IPS-20b (cell line): Measurements from ENCODE around the gene RNF180.
"Not testable (repeated sequence)": the region's sequence is repeated elsewhere in the genome, so short reads cannot be mapped to it uniquely, and the experiment has no call there.

ENCODE experiments used
- H3K27ac ChIP-seq: one replicate; pipeline ENCODE4 v1.5.1; 2013; ENCODE audit warnings: low read length
- H3K27me3 ChIP-seq: 2 replicates; pipeline ENCODE4 v1.6.1; 2013; ENCODE audit warnings: mild to moderate bottlenecking, low read length, inconsistent platforms; ENCODE audit not compliant: insufficient read depth
- H3K36me3 ChIP-seq: 2 replicates; pipeline ENCODE4 v1.6.1; 2013; ENCODE audit warnings: low read depth, mild to moderate bottlenecking, inconsistent platforms, low read length, moderate library complexity; ENCODE audit not compliant: insufficient read depth
- H3K4me1 ChIP-seq: 2 replicates; pipeline ENCODE4 v1.6.1; 2013; ENCODE audit warnings: mild to moderate bottlenecking, control low read depth, inconsistent platforms, low read length, moderate library complexity; ENCODE audit not compliant: insufficient read depth
- H3K4me3 ChIP-seq: 2 replicates; pipeline ENCODE4 v1.5.1; 2013; ENCODE audit warnings: mild to moderate bottlenecking, low read length, inconsistent platforms
- H3K9ac ChIP-seq: 2 replicates; pipeline ENCODE4 v1.6.1; 2013; ENCODE audit warnings: low read depth, mild to moderate bottlenecking, inconsistent platforms, low read length, moderate library complexity
- H3K9me3 ChIP-seq: 2 replicates; pipeline ENCODE4 v1.6.1; 2013; ENCODE audit warnings: mild to moderate bottlenecking, low read depth, low read length, inconsistent platforms; ENCODE audit not compliant: insufficient read depth

Gene RNF180

DNA sequence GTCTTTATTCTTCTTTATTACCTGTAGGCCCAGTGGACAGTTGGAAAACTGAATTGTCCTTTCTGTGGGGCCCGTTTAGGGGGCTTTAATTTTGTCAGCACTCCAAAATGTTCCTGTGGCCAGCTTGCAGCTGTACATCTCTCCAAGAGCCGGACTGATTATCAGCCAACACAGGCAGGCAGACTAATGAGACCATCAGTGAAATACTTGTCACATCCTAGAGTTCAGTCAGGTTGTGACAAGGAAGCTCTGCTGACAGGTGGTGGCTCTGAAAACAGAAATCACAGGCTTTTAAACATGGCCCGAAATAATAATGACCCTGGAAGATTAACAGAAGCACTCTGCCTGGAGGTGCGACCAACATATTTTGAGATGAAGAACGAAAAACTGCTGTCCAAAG is 47.9 kb downstream of the RNF180 start:
- no peak overlapping the region for H3K27ac ChIP-seq
- H3K36me3 ChIP-seq = no peaks in the 10 kb centered on the region
- H3K4me3 ChIP-seq = no peak overlapping the region
- peaks cover 5% of the 10 kb centered on the region; the same call in 1 of the 2 replicates for H3K4me1 ChIP-seq
- no peak overlapping the region for H3K9ac ChIP-seq
- H3K27me3 ChIP-seq = no peaks in the 10 kb centered on the region
- H3K9me3 ChIP-seq = no peaks in the 10 kb centered on the region

DNA sequence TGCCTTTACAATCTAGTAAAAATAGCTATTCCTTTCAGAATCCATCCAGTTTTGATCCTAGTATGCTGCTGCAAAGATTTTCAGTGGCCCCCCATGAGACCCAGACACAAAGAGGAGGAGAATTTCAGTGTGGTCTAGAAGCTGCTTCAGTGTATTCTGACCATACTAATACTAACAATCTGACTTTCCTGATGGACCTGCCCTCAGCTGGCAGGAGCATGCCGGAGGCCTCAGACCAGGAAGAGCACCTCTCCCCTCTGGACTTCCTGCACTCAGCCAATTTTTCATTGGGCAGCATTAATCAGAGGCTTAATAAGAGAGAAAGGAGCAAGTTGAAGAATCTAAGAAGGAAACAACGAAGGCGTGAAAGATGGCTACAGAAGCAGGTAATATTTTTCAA is 48.5 kb downstream of the RNF180 start:
- no peaks in the 10 kb centered on the region for H3K27me3 ChIP-seq
- peaks cover 5% of the 10 kb centered on the region; the same call in 1 of the 2 replicates for H3K4me1 ChIP-seq
- no peaks in the 10 kb centered on the region for H3K36me3 ChIP-seq
- H3K27ac ChIP-seq = no peak overlapping the region
- H3K9me3 ChIP-seq = no peaks in the 10 kb centered on the region
- no peak overlapping the region for H3K4me3 ChIP-seq
- H3K9ac ChIP-seq = no peak overlapping the region

GRCh38 chr5:64221911-64222310 is 56.3 kb downstream of the RNF180 start:
- H3K27me3 ChIP-seq = no peaks in the 10 kb centered on the region
- H3K27ac ChIP-seq = no peak overlapping the region
- no peaks in the 10 kb centered on the region for H3K4me1 ChIP-seq
- peaks cover 11% of the 10 kb centered on the region for H3K9me3 ChIP-seq
- no peaks in the 10 kb centered on the region for H3K36me3 ChIP-seq
- no peak overlapping the region for H3K4me3 ChIP-seq
- no peak overlapping the region for H3K9ac ChIP-seq

DNA sequence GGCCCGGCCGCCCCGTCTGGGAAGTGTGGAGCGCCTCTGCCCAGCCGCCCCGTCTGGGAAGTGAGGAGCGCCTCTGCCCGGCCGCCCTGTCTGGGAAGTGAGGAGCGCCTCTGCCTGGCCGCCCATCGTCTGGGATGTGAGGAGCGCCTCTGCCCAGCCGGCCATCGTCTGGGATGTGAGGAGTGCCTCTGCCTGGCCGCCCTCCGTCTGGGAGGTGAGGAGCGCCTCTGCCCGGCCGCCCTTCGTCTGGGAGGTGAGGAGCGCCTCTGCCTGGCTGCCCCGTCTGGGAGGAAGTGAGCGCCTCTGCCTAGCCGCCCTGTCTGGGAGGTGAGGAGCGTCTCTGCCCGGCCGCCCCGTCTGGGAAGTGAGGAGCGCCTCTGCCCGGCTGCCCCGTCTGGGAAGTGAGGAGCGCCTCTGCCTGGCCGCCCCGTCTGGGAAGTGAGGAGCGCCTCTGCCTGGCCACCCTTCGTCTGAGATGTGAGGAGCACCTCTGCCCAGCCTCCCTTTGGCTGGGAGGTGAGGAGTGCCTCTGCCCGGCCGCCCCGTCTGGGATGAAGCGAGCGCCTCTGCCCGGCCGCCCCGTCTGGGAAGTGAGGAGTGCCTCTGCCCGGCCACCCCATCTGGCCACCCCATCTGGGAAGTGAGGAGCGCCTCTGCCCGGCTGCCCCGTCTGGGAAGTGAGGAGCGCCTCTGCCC is 59.8 kb downstream of the RNF180 start:
- H3K36me3 ChIP-seq, H3K4me3 ChIP-seq, H3K27ac ChIP-seq, H3K27me3 ChIP-seq, H3K9ac ChIP-seq, H3K4me1 ChIP-seq: not testable (repeated sequence)
- peaks cover 11% of the 10 kb centered on the region for H3K9me3 ChIP-seq

- H3K27ac ChIP-seq, H3K27me3 ChIP-seq, H3K4me1 ChIP-seq, H3K9ac ChIP-seq, H3K36me3 ChIP-seq, H3K4me3 ChIP-seq: not testable (repeated sequence)
- peaks cover 11% of the 10 kb centered on the region for H3K9me3 ChIP-seq
Observed at GRCh38 chr5:64227131-64227537, 61.5 kb downstream of the RNF180 start.

- Histone ChIP-seq H3K27me3 (no peaks in the 10 kb centered on the region), H3K9me3 (peaks cover 9% of the 10 kb centered on the region), H3K36me3 (no peaks in the 10 kb centered on the region), H3K9ac (no peak overlapping the region), H3K27ac (no peak overlapping the region), H3K4me1 (no peaks in the 10 kb centered on the region), H3K4me3 (no peak overlapping the region)
Observed at GRCh38 chr5:64229163-64229774, 63.6 kb downstream of the RNF180 start.

DNA sequence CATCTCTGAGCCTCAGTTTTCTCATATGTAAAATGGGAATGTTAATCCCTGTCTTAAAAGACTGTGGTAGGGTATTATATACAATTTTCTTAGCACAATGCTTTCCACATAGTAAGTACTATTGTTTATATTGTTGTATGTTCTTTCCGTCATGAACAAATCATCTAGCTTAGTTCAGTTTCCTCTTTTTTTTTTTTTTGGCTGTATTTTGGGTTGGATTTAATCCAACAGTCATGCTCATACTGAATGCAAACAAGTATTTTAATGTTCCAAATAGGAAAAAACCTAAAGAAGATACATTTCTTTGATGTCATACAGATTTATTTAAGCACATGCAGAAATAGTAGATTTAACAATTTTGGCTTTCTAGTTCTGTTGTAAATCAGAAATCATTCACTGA is 95.1 kb downstream of the RNF180 start:
- H3K27ac ChIP-seq = no peak overlapping the region
- H3K9me3 ChIP-seq = no peaks in the 10 kb centered on the region
- no peak overlapping the region for H3K4me3 ChIP-seq
- no peak overlapping the region for H3K9ac ChIP-seq
- H3K4me1 ChIP-seq = no peaks in the 10 kb centered on the region
- H3K27me3 ChIP-seq = no peaks in the 10 kb centered on the region
- no peaks in the 10 kb centered on the region for H3K36me3 ChIP-seq

GRCh38 chr5:64269164-64269563 is 103.5 kb downstream of the RNF180 start:
- Histone ChIP-seq H3K27ac (no peak overlapping the region), H3K4me3 (no peak overlapping the region), H3K4me1 (no peaks in the 10 kb centered on the region; the same call in 1 of the 2 replicates), H3K36me3 (no peaks in the 10 kb centered on the region), H3K9me3 (no peaks in the 10 kb centered on the region), H3K27me3 (no peaks in the 10 kb centered on the region), H3K9ac (no peak overlapping the region)

GRCh38 chr5:64273276-64273675 is 107.6 kb downstream of the RNF180 start:
- H3K9me3 ChIP-seq = no peaks in the 10 kb centered on the region
- no peak overlapping the region for H3K27ac ChIP-seq
- H3K4me1 ChIP-seq = no peaks in the 10 kb centered on the region; the same call in 1 of the 2 replicates
- H3K27me3 ChIP-seq = no peaks in the 10 kb centered on the region
- H3K36me3 ChIP-seq = no peaks in the 10 kb centered on the region
- H3K9ac ChIP-seq = no peak overlapping the region
- no peak overlapping the region for H3K4me3 ChIP-seq

GRCh38 chr5:64285188-64286130 is 119.8 kb downstream of the RNF180 start:
- no peaks in the 10 kb centered on the region for H3K27me3 ChIP-seq
- H3K9me3 ChIP-seq = peaks cover 1% of the 10 kb centered on the region; the same call in 1 of the 2 replicates
- H3K4me3 ChIP-seq = no peak overlapping the region
- no peak overlapping the region for H3K9ac ChIP-seq
- no peaks in the 10 kb centered on the region for H3K36me3 ChIP-seq
- no peak overlapping the region for H3K27ac ChIP-seq
- H3K4me1 ChIP-seq = no peaks in the 10 kb centered on the region

DNA sequence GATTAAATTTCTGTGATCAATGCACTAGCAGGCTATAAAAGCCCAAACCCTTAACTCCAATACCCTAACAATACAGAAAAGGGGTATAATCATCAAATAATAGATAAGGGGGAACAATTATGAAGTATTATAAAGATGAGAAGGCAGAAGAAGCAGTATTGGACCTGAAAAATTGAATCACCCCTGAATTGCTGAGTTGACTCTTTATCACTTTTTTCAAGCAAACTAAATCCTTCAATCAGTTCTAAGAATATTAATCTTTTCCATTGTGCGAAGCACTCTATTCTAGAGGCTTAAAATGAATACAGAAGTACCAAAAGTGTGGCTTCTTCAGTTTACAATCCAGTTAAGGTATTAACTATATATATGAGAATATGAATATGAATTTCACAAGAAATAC is 120.7 kb downstream of the RNF180 start:
- H3K9me3 ChIP-seq = no peaks in the 10 kb centered on the region; the same call in 1 of the 2 replicates
- H3K4me1 ChIP-seq = no peaks in the 10 kb centered on the region
- no peak overlapping the region for H3K4me3 ChIP-seq
- no peaks in the 10 kb centered on the region for H3K36me3 ChIP-seq
- H3K9ac ChIP-seq = no peak overlapping the region
- no peak overlapping the region for H3K27ac ChIP-seq
- H3K27me3 ChIP-seq = no peaks in the 10 kb centered on the region
